GM21529 (cell line): ENCODE results near the gene GFRA4.

Source experiments
- ATAC-seq: cut with Tn5 transposase; IDR thresholded peaks from one replicate; pipeline ENCODE4 v1.9.1; 2021; ENCODE audit not compliant: unreplicated experiment

Gene GFRA4

DNA sequence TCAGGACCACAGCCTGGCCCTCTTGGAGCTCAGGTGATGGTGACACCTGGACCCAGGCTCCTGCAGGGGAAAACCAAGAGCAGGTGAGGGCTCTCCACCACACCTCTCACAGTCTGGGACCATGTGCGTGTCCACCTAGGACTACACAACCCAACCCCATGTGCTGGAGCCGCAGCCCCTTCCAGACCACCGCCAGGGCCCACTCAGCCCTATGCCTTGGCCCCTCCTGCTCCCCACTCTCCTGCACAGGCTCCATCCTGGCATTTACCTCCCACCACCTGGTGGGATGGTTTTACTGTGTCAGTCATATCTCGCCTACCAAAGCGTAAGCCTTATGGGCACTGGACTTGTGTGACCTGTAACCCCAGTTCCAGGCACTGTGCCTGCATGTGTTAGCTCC, 31.7 kb upstream of the GFRA4 start:
- ATAC-seq: no peak

DNA sequence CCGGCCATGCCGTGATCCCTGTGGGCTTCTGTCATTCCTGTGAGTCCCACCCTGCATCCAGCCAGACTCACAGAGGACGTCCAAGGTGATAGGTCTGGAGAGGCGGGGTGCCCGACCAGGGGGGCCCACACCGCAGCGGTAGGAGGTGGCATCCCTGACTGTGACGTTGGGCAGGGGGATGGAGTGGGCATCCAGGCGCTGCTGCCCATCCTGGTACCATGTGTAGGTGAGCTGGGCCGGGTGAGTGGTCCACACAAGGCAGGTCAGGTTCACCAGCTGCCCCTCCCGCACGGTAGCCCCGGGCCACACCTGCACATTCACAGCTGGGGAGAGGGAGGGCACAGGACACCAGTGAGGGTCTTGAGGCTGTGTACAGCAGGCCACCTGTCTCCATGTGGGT, 30.2 kb upstream of the GFRA4 start:
- ATAC-seq: no peak

DNA sequence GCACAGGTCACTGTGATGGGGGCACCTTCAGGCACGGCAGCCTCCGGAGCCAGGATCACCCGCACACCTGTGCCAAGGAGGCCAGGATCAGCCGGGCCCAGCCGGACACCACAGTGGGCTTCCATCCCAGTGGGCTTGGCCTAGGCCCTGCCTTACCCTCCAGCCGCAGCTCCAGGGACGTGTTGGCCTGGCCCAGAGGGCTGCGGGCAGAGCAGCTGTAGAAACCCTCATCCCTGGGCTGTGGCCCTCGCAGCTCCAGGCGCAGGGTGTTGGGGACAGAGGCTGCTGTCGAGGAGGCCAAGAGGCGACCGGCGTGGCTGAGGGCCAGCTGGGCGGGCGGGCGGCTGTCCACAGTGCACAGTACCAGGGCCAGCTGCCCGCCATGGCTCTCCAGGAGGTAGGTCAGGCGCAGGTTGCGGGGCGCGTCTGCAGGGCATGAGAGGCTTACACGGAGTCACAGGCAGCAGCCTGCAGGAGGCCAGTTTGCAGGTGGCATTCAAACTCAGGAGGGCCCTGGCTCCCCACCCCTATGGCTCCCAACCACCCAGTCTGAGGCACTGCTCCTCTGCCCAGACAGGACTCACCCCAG, 29.6 kb upstream of the GFRA4 start:
- ATAC-seq: no peak

DNA sequence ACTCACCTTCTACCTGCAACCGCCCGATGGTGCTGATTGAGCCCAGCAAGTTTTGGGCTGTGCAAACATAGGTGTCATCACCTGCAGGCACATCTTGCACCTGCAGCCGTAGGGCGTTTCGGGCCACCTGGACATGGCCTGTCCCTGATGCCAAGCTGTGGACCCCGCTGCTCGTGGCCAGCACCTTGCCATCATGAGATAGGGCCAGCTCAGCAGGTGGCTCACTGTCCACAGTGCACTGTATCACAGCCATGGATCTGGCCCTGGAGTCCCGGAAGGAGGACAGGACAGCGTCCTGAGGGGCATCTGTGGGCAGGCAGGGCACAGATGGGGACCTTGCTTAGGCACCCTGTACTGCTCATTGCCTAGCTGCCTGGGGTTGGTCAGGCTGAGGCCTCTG, 28.7 kb upstream of the GFRA4 start:
- ATAC-seq: no peak

DNA sequence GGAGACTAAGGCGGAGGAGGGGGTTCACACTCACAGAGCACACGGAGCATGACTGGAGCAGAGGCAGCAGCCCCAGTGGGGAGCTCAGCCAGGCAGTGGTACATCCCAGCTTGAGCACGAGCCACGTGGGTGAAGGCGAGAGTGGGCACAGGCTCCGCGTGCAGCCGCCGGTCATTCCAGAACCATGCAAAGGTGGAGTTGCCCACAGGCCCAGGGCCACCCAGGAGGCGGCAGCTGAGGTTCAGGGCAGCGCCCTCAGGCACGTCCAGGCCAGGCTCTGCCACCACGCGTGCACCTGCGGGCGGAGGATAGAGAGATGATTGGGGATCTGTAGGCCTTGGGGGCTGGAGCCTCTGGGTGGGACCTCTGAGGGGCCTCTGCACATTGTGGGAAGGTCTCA, 28.1 kb upstream of the GFRA4 start:
- ATAC-seq: no peak

DNA sequence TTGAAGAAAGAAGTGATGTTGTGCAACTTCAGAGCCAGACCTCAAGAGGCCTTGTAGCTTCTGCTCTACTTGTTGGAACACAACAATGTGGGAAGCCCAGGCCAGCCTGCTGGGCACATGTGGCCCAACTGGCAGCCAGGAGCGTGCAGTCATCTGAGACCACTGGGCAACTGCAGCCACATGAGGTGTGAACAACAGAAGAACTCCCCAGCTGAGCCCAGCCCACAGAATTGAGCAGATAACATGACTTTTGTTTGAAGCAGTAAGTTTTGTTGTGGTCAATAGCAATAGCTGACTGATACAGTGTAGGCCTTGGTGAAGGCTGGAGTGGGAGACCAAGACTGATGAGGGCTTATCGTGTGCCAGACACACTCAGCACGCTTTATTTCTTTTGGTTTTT, 27.2 kb upstream of the GFRA4 start:
- no peak for ATAC-seq

DNA sequence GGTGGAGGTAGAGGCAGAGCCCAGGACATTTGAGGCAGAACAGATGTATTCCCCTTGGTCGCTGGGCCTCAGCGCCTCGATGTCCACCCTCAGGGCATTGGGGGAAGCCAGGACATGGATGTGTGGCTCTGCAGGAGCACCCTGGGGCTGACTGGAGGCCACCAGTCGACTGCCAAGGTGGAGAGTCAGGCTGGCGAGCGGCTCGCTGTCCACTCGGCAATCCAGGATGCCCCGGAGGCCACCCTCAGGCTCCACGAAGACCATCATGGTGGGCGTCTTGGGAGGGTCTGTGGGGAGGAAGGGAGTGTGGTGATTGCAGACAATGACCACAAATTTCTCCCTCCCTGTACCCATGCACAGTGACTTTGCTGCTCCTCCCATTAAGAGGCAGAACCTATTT, 26.8 kb upstream of the GFRA4 start:
- ATAC-seq: no peak

DNA sequence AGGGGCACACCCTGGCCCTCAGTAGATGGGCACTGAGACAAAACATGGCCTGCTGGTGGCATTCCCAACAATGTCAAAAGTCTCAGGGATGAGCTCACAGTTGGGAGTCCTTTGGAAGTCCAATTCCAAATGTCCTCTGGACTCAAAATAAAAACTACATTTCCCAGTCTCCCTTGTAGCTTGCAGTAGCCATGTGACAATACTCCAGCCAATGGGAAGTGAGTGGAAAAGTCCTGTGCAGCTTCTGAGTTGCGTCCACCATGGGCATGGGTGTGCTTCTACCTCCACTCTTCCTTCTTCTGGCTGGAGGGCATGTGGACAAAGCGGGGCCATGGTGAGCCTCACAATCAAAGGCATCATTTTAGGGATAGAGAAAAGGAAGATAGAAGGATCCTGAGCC, 24.5 kb upstream of the GFRA4 start:
- ATAC-seq: no peak

DNA sequence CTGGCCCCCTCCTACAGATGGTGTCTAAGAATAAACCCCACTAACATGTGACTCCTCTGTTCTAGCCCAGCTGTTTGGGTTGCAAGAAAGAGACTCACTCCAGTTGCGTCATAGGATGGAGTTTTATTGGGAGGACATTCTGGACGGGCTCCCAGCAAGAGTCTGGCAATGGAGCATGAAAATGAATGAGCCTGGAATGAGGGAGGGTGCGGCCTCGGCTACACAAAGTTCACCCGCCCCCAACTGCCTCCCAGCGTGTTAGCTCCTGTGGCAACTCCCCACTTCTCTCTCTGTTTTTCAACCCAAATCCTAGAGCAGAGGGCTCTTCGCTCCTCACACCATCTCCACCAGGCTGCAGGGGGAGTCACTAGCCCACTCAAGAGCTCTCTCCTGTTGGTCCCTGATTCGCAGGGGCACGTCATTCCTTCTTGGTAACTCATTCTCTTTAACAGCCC, 23.7 kb upstream of the GFRA4 start:
- no peak for ATAC-seq

DNA sequence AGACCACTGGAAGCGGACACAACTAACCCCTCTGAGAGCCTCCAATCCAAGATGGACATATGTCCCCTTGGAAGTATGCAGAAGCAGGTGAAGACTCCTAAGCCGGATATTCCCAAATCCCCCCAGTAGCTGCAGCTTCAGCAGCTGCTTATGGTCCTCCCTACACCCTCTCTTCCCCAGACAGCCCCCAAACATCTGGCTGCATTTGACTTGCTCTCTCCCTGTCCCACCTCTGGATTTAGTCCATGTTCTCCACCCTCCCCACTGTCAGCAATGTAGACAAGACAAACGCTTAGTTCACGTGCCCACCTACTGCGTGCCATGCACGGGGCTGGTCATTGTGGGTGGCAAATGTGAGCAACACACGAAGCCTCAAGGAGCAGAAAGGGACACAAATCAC, 23.2 kb upstream of the GFRA4 start:
- no peak for ATAC-seq

DNA sequence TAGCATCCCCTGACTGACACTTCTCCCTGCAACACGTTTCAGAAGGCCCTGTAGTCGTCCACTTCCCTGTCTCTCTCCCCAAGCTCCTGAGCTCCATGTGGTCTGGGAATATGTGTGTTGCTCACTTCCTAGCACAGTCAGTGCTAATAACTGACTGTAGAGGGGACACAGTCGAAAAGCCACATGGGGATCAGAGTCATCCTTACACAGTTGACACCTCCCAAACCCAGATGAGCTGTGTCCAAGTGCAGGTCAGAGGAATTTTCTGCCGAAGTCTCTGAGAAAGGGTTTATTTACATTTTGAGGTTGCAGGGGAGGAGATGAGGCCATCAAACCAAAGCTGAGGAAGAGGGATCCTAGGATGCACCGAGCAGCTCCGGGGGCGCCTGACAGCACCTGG, 22.1 kb upstream of the GFRA4 start:
- ATAC-seq: no peak

DNA sequence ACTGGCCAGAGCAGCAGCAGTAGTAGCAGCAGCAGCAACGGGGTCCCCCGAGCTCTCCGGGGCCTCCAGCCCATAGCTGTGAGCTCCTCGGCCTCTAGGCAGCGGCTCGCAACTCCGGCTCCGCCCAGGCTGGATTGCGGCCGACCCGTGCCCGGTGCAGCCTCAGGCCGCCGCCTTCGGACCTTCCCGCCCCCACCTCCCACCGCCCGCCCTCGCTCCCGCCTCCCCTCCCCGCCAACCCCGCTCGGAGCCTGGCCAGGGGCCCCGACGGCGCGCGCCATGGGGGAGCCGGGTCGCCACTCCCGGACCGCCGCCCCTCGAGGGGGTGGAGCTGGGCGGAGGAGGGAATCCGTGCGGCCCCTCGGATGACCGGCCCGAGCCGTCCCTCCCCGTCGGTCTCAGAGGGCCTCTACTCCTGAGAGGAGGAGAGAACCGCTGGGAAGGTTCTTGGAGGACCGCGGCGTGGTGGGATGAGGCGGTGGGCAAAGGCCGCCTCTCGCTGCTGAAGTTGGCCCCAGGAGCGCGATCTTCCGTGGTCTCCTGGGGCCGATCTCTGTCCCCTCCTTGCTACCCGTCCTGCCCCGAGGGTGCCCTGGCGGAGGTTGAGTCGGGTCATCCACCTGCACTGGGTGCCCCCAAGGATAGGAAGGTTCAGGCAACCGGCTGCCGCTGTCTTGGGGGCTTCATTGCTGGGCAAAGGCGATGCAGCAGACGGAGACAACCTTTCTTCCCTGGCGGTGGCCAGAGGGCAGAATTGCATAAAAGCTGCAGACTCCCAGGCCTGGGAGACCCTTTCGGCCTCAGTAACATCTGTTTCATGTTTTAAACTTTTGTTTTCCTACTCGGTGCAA, 19.0 kb upstream of the GFRA4 start, which contains the start of gene ADAM33:
Gene ADAM33, minus strand, starts transcription at position 80 of the 851 bp plus-strand sequence. Its CDS starts 6 bp downstream, at position 74.
- no peak for ATAC-seq

DNA sequence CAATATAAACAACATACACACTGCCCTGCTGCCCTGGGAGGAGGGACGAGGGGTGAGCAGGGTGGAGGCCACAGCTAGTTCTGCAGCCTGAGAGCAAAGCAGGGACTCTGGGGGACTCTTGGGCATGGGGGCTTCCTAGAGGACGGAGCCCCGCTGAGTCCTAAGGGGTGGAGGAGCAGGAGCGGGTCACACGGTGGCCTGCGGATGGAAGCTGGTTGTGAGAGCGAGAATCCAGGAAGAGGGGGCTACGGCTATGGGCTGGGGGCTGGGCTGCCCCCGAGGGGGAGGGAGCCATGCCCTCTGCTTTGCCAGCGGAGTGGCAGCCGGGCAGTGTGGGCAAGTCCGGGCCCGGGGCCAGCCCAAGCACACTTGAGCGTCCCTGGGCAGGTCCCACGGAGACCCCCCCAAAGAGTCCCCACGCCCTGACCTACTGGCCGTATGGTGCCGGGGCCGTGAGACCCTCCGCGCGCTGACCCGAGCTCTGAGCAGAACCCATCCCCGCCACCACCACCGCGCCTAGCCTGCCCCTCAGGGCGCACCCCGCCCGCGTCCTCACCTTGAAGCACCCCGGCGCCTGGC, 18.2 kb upstream of the GFRA4 start:
- ATAC-seq: no peak

DNA sequence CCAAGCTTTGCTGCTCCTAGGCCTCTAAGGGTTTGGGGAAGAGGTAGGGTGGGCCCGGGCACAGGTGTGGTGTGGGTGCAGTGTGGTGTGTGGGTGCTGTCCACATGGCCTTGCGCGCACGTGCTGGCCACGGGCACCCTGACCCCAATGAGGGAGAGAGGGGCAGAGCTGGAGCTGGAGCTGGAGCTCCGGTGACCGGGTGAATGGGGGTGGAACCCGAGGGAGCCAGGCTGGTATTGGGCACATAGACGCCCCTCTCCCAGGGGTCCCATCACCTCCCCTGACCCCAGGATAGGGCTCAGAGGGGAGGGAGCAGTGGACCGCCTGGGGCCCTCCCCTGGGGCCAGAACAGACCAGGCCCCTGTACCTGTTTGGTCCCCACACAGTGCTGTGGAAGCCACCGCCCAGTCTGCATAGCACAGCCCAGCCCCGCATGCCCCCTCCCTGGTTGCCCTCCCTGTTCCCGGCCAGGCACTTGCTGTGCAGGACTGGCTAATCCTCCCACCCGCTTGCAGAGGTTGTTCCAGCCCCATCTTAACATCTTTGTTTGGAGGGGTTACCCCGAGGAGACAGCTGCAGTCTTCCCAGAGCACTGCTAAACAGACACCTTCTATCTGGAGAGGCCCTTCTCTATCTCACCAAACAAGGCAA, 17.6 kb upstream of the GFRA4 start:
- ATAC-seq: no peak

DNA sequence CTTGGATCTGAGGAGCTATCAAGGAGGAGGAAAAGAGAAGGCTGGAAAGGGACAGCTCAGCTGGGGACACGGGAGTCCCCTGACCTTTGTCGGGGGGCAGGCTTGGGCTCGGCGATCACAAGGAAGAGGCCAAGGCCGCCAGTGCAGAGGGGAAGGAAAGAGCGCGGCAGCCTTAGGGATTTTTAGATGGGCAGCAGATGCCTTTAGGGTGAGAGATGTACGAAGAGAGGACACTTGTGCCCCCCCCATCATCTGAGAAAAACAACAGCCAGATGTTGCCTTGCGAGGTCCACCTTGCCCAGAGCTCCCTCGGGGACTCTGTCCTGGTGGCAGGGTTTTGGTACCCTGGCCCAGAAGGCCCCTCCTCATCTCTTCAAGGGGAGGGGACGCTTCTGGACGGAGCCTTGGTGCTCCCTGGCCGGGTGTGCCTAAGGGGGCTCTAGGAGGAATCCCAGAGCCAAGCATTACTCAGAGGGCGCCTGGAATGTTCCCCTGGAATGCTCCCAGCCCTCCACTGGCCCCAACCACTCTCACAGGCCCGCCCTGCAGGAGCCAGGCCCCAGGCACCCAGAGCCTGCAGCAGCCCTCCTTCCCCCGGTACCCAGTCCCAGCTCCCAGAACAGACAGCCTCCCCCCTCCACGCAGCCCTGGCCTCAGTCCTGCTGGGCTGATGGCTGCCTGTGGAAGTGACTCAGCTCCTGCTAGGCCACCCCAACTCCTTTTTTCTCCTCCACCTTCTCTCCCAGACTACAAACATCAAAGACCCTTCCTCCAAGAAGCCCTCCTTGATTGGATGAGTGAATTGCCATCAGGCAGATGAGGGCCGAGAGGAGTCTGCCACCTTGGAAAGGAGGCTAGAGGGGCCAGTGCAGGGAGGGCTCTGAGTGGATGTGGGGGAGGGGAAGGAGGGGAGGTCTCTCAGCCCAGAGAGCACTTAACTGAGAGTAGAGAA, 16.8 kb upstream of the GFRA4 start:
- no peak for ATAC-seq

DNA sequence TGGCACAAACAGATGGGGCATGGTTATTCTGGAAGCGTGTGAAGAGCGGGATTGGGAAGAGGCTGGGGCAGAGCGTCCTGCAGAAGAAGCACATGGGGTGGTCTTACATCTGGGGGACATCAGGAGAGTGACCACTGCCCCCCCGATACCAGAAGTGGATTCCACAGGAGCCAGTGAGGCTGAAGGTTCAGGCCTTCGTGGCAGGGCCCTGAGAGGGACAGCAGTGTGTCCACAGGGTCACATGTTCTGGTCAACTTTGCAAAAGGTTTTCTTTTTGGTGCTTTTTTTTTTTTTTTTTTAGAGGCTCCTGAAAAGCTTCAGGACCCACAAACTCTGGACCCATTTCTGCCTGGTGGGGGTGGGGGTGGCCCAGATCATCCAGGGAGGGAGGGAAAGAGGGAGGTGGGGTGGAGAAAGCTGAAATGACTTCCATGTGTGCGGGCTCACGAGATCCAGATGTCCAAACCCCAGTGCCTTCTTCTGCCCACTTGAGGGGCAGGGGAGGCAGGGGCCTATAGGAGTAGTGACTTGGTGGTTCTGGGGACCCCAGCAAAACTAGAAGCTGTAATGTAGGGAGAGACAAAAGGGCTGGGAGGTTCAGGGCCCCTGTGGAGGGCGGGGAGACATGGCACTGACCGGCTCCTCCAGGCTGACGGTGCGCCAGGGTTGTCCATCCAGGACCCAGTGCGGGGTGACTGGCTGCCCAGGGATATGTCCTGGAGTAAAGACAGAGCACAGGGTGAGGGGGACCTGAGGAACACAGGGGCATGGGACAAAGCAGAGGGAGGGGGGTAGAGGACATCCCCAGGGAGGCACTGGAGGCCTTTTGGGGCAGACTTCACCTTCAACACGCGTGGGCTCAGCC, 15.9 kb upstream of the GFRA4 start:
- ATAC-seq: no peak

DNA sequence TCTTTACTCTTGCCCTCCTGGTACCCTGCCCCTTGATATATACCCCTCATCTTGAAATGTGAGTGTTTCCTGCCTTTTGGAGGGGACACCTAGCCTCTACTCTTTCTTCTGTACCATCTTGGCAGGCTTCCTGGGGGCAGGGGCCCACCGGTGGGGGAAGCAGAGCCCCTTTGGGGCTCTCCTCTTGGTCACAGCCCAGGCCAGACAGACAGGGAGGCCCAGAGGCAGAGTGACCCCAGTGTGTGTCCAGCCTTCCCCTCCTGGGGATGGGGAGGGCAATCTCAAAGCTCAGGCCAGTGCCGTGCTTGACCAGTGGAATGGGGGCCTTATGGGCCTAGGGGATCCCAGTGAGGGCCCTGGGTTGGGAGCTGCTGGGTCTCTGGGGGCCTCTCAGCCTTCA, 15.0 kb upstream of the GFRA4 start:
- no peak for ATAC-seq

DNA sequence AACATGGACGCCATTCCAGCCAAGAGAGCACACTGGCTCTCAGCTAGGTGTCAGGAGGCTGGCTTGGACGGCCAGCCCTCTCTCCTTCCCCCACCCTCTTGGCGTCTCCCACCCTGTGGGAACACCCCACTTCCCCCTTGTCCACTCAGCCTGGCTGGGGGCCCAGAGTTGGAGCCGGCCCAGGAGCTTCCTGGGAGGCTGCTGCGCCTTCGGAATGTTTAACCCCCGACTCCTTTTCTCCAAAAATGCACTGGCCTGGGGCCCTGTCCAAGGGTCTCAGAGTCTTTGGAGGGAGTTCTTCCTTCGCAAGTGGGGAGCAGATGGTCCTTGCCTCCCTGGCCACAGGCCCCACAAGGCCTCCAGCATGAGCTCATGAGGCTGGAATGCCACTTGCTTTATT, 14.5 kb upstream of the GFRA4 start:
- no peak for ATAC-seq

DNA sequence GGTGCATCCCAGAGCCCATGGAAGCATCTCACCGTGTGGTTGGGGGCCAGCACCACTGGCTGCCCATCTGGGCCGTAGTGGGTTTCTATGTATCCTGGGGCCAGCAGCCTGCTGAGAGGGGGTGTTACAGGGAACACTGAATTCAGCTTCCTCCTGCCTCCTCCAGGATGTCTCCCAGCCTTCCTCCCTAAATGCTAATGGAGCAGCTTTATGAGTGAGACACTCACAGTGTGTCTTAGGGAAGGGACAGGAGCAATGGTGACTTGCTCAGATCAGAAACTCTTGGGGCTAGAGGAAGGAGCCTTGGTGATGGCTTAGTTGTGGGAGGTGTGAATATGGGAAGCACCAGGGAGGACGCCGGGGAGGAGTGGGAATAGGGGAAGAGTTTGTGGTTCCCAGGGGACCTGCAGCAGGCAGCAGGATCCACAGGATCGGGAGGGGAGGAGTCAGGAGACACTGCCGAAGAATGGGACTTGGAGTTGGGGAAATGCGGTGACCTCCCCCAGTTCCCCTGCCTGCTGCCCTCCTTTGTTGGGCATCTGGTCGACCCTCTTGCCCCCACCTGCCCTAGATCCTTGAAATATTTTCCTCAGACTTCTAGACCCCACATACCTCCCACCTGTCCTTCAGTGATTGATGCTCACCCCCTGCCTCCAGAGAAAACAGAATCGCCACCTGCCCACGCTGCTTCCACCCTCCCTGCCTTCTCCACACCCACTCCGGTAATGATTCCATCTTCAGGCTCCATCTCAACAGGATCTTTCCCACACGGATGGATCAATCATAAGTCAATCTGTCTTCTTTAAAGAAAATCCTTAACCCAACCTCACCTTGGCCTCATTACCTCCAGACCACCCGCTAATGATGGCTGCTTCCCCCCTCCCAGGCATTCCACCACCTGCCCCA, 12.0 kb upstream of the GFRA4 start:
- ATAC-seq: no peak
